HCT116 (cell line): ENCODE results near the gene ANKRD16. TPM values are rescaled to one million over a fixed set of nuclear protein-coding genes. Genes with fewer than 3 reads are reported as not detected.

Experiments used
- ATAC-seq: fragments of 200-7000 bp; cut with Tn5 transposase; 2 replicates; pipeline ENCODE4 v1.9.1; 2020; ENCODE audit warnings: mild to moderate bottlenecking, moderate library complexity
- BruUV-seq: library from RNA; stranded (reverse); fragments of 400-500 nt; replicated peaks from 2 replicates; lab custom pipeline; 2021; lab: Mats Ljungman, UMichigan
- CTCF ChIA-PET: fragments of 300-600 bp; sonication (Branson Sonifier 250); formaldehyde crosslinking; loops from one replicate; lab custom pipeline; 2021; ENCODE audit warnings: antibody characterized with exemption; lab: Charles Lee
- POLR2A ChIA-PET: fragments of 300-600, 350-600 bp; sonication (Branson Sonifier 250); formaldehyde crosslinking; loops from one replicate; lab custom pipeline; 2021; ENCODE audit warnings: antibody characterized with exemption; lab: Charles Lee
- RAD21 ChIA-PET, 2 experiments: fragments of 300-600 bp; sonication (Branson Sonifier 250); formaldehyde crosslinking; loops; one replicate each; lab custom pipeline; 2023; ENCODE audit warnings: low total read pairs in 2 of 2; ENCODE audit not compliant: uncharacterized antibody in 2 of 2, unreplicated experiment in 2 of 2, low non-redundant PET in 1 of 2; lab: Charles Lee
- DNase-seq: peaks from one replicate; pipeline ENCODE4 v3.0.0-alpha.2; 2010; ENCODE audit warnings: low read depth, low spot score
- H2AFZ ChIP-seq: fragments of 200-600 bp; shearing (Covaris generic), sonication (generic); 2 replicates; pipeline ENCODE4 v1.6.1; 2017; ENCODE audit warnings: low read depth, mixed run types, mixed read lengths, antibody characterized with exemption, low read length; ENCODE audit not compliant: poor library complexity, severe bottlenecking
- H3K27ac ChIP-seq: 2 replicates; pipeline ENCODE4 v1.5.1; 2012; ENCODE audit warnings: low read depth, low read length
- H3K27me3 ChIP-seq: fragments of 200-600 bp; sonication (generic); 2 replicates; pipeline ENCODE4 v1.6.1; 2016; ENCODE audit warnings: mixed run types, low read length, mixed read lengths; ENCODE audit not compliant: insufficient read depth
- H3K36me3 ChIP-seq, 2 experiments: fragments of 200-500 bp in 1 of 2; fragments of 200-600 bp in 1 of 2; sonication (Bioruptor generic) in 1 of 2; sonication (generic) in 1 of 2; 2 replicates each; pipeline versions ENCODE4 v1.5.1 to v1.6.1; 2014 to 2016; ENCODE audit warnings: low read length in 2 of 2, inconsistent platforms in 1 of 2, mixed read lengths in 1 of 2, mixed run types in 1 of 2; ENCODE audit not compliant: insufficient read depth in 2 of 2, control insufficient read depth in 1 of 2
- H3K4me1 ChIP-seq, 2 experiments: fragments of 200-600 bp in 1 of 2; sonication (generic) in 1 of 2; 2 replicates each; pipeline versions ENCODE4 v1.5.1 to v1.6.1; 2012 to 2017; ENCODE audit warnings: low read length in 2 of 2, inconsistent platforms in 1 of 2, mild to moderate bottlenecking in 1 of 2, mixed read lengths in 1 of 2, mixed run types in 1 of 2, moderate library complexity in 1 of 2; ENCODE audit not compliant: insufficient read depth in 2 of 2, control insufficient read depth in 1 of 2
- H3K4me2 ChIP-seq: fragments of 200-600 bp; sonication (generic); 2 replicates; pipeline ENCODE4 v1.6.1; 2017; ENCODE audit warnings: mixed run types, low read length, mixed read lengths
- H3K4me3 ChIP-seq, 2 experiments: fragments of 200-600 bp in 1 of 2; sonication (generic) in 1 of 2; replicated peaks in 1 of 2; 2 replicates each; pipeline ENCODE4 v1.5.1; 2011 to 2016; ENCODE audit warnings: low read length in 2 of 2, control low read depth in 1 of 2, low read depth in 1 of 2, mild to moderate bottlenecking in 1 of 2, mixed read lengths in 1 of 2, mixed run types in 1 of 2
- H3K79me2 ChIP-seq: fragments of 200-600 bp; sonication (generic); 2 replicates; pipeline ENCODE4 v1.6.1; 2017; ENCODE audit warnings: mild to moderate bottlenecking, mixed run types, low read length, moderate library complexity, mixed read lengths; ENCODE audit not compliant: insufficient read depth
- H3K9ac ChIP-seq: fragments of 200-600 bp; sonication (generic); 2 replicates; pipeline ENCODE4 v1.6.1; 2016; ENCODE audit warnings: low read length, mixed read lengths
- H3K9me2 ChIP-seq: fragments of 200-600 bp; sonication (generic), shearing (Covaris generic); 2 replicates; pipeline ENCODE4 v1.6.1; 2017; ENCODE audit warnings: mixed run types, mild to moderate bottlenecking, moderate library complexity; ENCODE audit not compliant: insufficient read depth
- H3K9me3 ChIP-seq, 2 experiments: fragments of 200-500 bp in 1 of 2; fragments of 200-600 bp in 1 of 2; sonication (Bioruptor generic) in 1 of 2; sonication (generic) in 1 of 2; 2 replicates each; pipeline ENCODE4 v1.6.1; 2014 to 2017; ENCODE audit warnings: low read length in 2 of 2, mixed read lengths in 2 of 2, inconsistent platforms in 1 of 2, low read depth in 1 of 2, mild to moderate bottlenecking in 1 of 2, mixed run types in 1 of 2, moderate library complexity in 1 of 2; ENCODE audit not compliant: control insufficient read depth in 1 of 2, insufficient read depth in 1 of 2
- H4K20me1 ChIP-seq: fragments of 200-600 bp; sonication (generic), shearing (Covaris generic); 2 replicates; pipeline ENCODE4 v1.6.1; 2017; ENCODE audit warnings: mixed run types, mild to moderate bottlenecking, moderate library complexity; ENCODE audit not compliant: insufficient read depth
- EGR1 ChIP-seq: IDR thresholded peaks from 2 replicates; pipeline ENCODE4 v1.6.1; 2012; ENCODE audit warnings: low read depth
- POLR2A ChIP-seq: IDR thresholded peaks from 2 replicates; pipeline ENCODE4 v1.7.0; 2011; ENCODE audit warnings: borderline replicate concordance; ENCODE audit not compliant: insufficient read depth, insufficient read length; ENCODE audit errors: extremely low read depth
- YY1 ChIP-seq: IDR thresholded peaks from 2 replicates; pipeline ENCODE4 v1.6.1; 2011; ENCODE audit warnings: low read length, low read depth, moderate library complexity, mild to moderate bottlenecking; ENCODE audit not compliant: insufficient replicate concordance; ENCODE audit errors: extremely low read depth
- ZFX ChIP-seq: fragments of 450-650 bp; IDR thresholded peaks from 2 replicates; pipeline ENCODE4 v1.6.1; 2017
- intact Hi-C: fragments of 100-400 bp; cut with micrococcal nuclease; formaldehyde crosslinking; loops from 2 replicates; pipeline ENCODE4 v1.10.0; 2022
- total RNA-seq: library from RNA; stranded (reverse); gene quantifications from one replicate; pipeline ENCODE4 v1.2.1, GENCODE V29; 2021; ENCODE audit not compliant: unreplicated experiment

The ANKRD16 gene
- total RNA-seq, 1 experiment from 2014 or later = 9.4 TPM

DNA sequence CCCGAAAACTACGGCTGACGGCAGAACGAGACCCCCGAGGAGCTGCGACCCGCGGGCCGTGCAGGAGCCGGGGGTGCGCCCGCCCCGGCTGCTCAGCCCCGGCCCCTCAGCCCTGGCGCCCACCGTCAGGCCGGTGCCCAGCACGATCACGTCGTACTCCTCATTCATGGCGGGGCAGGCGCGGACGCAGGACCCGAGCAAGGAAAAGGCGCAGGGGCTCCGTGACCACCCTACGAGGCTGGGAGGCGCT is 76.7 kb downstream of the ANKRD16 start:
- BruUV-seq = no TSS peak
- peaks cover 59% of the 10 kb centered on the region for H3K79me2 ChIP-seq
- ATAC-seq = peak; percentile 57

DNA sequence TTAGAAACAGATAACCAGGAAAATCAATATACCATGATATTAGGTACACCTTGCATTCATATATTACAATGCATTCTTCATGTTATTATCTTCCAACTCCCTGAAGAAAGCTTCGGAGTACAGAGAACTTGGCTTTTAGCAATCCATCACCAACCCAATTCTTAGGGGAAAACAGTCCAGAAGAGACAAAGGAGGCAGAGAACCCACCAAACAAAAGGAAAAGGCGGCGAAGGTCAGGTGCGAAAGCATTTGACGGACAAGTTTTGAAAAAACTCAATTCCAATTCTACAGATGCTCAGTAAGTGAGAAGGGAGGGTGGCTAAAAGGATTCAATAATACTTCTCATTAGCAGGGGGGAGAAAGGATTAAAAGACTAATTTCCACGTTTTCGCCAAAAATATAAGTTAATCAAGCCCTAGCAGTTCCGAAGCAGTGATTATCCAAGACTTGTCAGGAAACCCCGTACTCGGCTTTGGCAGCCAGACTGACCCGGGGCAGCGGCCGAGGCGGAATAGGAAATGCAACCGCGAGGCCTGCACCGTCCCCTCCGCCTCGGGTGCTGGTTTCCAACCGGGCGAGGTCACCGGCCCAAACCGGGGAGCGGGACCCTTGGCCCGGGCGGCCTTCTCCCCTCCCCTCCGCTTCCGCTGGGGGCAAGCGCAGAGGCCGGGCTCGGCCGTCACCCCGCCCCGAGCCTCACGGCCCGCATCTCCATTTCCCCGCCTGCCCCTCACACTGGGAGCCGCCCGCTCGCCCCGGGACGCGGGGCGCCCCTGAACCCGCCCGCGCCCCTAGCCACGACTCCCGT is 77.2 kb downstream of the ANKRD16 start:
- Histone ChIP-seq H3K36me3 (peaks cover 0 to 1% of the 10 kb centered on the region in 2 experiments; a peak in 1 of 4 replicates), H3K4me2 (peak overlapping the region; percentile 96), H3K9me3 (no peaks in the 10 kb centered on the region), H3K4me3 (peak overlapping the region; percentile 91 to 99), H3K27ac (peak overlapping the region; percentile 85), H4K20me1 (peaks cover 20% of the 10 kb centered on the region; the same call in 1 of the 2 replicates), H3K9me2 (no peaks in the 10 kb centered on the region), H2AFZ (no peak overlapping the region), H3K9ac (peak overlapping the region; percentile 100), H3K4me1 (peaks cover 11 to 27% of the 10 kb centered on the region in 2 experiments; a peak in 3 of 4 replicates), H3K27me3 (no peaks in the 10 kb centered on the region), H3K79me2 (peaks cover 64% of the 10 kb centered on the region)
- ChIA-PET POLR2A (interaction anchor here (0.7 to 2.0 kb wide), 4 partner anchors 11 to 41 kb away, joined by 3 to 4 read pairs (median 4); no protein-coding TSS in a partner anchor), RAD21 (interaction anchor here in 1 of 2 experiments (0.7 kb wide), 1 partner anchor 61 kb away, joined by 3 read pairs; no protein-coding TSS in a partner anchor), CTCF (no interaction called here)
- no peak for TF ChIP-seq YY1
- peak; percentile 68 for TF ChIP-seq ZFX
- ATAC-seq (peak; percentile 53), DNase-seq (no peak)
- intact Hi-C loops = loop anchor here (1.0 to 5.0 kb wide), 2 partner anchors 40 to 61 kb away; no protein-coding TSS in a partner anchor
- BruUV-seq = TSS peak; percentile 48

More for the DNA sequence above, 76.7 kb downstream of the ANKRD16 start:
- Histone ChIP-seq H2AFZ (no peak overlapping the region), H4K20me1 (peaks cover 17% of the 10 kb centered on the region; the same call in 1 of the 2 replicates), H3K4me3 (peak overlapping the region; percentile 91 to 99), H3K4me1 (peaks cover 11 to 27% of the 10 kb centered on the region in 2 experiments; a peak in 3 of 4 replicates), H3K36me3 (no peaks in the 10 kb centered on the region), H3K9me3 (no peaks in the 10 kb centered on the region), H3K27me3 (no peaks in the 10 kb centered on the region), H3K4me2 (peak overlapping the region; percentile 96), H3K9ac (peak overlapping the region; percentile 100), H3K9me2 (no peaks in the 10 kb centered on the region), H3K27ac (peak overlapping the region; percentile 85)
- RAD21 ChIA-PET = interaction anchor here in 1 of 2 experiments (0.7 kb wide), 1 partner anchor 61 kb away, joined by 3 read pairs; no protein-coding TSS in a partner anchor
- CTCF ChIA-PET = no interaction called here
- TF ChIP-seq POLR2A = no peak
- TF ChIP-seq EGR1 = no peak
- peak; percentile 3; the same call in 1 of the 2 replicates for TF ChIP-seq ZFX
- DNase-seq = no peak
- POLR2A ChIA-PET = interaction anchor here (0.7 to 2.0 kb wide), 6 partner anchors 11 to 77 kb away, joined by 3 to 5 read pairs (median 4); partner anchors contain the start of genes ANKRD16 and FBH1
- intact Hi-C loops = loop anchor here (1.0 to 5.0 kb wide), 2 partner anchors 39 to 60 kb away; no protein-coding TSS in a partner anchor

Other genes starting within 250 kb of the ANKRD16 start
- gene ASB13, start 223.3 kb downstream of the ANKRD16 start, total RNA-seq = 25.9 TPM
- 80.3 TPM for gene TASOR2, start 205.1 kb downstream of the ANKRD16 start, total RNA-seq
- gene GDI2, start 76.5 kb downstream of the ANKRD16 start, total RNA-seq = 144 TPM
- gene FBH1, start 350 bp upstream of the ANKRD16 start, total RNA-seq = 70.2 TPM
- gene IL15RA, start 87.7 kb upstream of the ANKRD16 start, total RNA-seq = 10.5 TPM
- 0.59 TPM for gene IL2RA, start 172.5 kb upstream of the ANKRD16 start, total RNA-seq
- 129 TPM for gene RBM17, start 199.1 kb upstream of the ANKRD16 start, total RNA-seq